Keratinocyte (primary cell): ENCODE results near the gene LSM14A.

Source experiments
- CTCF ChIP-seq, 3 experiments: IDR thresholded peaks in 1 of 3; conservative IDR thresholded peaks in 1 of 3; optimal IDR thresholded peaks in 1 of 3; 2 replicates in 2 of 3; 3 replicates in 1 of 3; pipeline versions ENCODE3 to v1.5.1; 2011; ENCODE audit warnings: low read length in 3 of 3, mild to moderate bottlenecking in 3 of 3, moderate library complexity in 2 of 3, control low read depth in 1 of 3, inconsistent platforms in 1 of 3; ENCODE audit not compliant: insufficient read depth in 2 of 3; ENCODE audit errors: extremely low read depth in 1 of 3
- EZH2 ChIP-seq: IDR thresholded peaks from one replicate; pipeline ENCODE4 v1.6.1; 2012; ENCODE audit warnings: inconsistent platforms, mild to moderate bottlenecking, low read length, moderate library complexity

DNA sequence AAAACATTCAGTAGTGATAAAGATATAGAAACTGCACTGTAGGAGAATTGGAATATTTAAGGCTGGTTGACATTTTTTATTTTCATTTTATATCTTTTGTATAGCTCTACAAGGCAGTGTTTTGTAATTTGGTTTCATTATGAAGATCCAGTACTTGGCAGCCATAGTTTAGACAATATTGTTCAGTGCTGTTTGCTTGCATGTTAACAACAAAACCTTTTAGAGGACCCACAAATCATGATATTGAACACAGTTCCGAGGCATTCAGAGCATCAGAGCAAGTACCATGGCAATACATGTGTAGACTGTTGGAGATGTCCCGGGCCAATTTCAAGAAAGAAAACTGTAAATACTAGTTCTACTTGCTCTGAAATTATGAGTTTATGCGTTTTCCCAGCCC, 56.5 kb downstream of the LSM14A start:
- TF ChIP-seq CTCF (optimal IDR thresholded peaks at IDR 0.05 in 1 of 3, IDR thresholded peaks at IDR 0.05 in 1 of 3, conservative IDR thresholded peaks at IDR 0.05 in 1 of 3; ENCODE audit: extremely low read depth in 1 of 3, insufficient read depth in 2 of 3, low read length in 3 of 3) (no peak), EZH2 (no peak)
